A673 (cell line): ENCODE results near the gene RASSF10. TPM values are rescaled to one million over a fixed set of nuclear protein-coding genes. Genes with fewer than 3 reads are reported as not detected.

ENCODE experiments used
- BruUV-seq: library from RNA; stranded (reverse); fragments of 400-500 nt; replicated peaks from 2 replicates; lab custom pipeline; 2021; lab: Mats Ljungman, UMichigan
- CTCF ChIA-PET: fragments of 300-600 bp; sonication (Branson Sonifier 250); formaldehyde crosslinking; loops from one replicate; lab custom pipeline; 2022; ENCODE audit warnings: antibody characterized with exemption; lab: Charles Lee
- POLR2A ChIA-PET: fragments of 300-600 bp; sonication (Branson Sonifier 250); formaldehyde crosslinking; loops from one replicate; lab custom pipeline; 2022; ENCODE audit warnings: antibody characterized with exemption; ENCODE audit not compliant: low non-redundant PET; lab: Charles Lee
- DNase-seq: peaks from one replicate; pipeline ENCODE4 v3.0.0-alpha.2; 2015; ENCODE audit warnings: low spot score
- H3K27ac ChIP-seq: fragments of 200-600 bp; sonication (generic); 2 replicates; pipeline ENCODE4 v1.5.1; 2016; ENCODE audit warnings: mixed run types, low read depth, mild to moderate bottlenecking, mixed read lengths, antibody characterized with exemption, low read length; ENCODE audit not compliant: poor library complexity, severe bottlenecking
- H3K27me3 ChIP-seq: fragments of 200-600 bp; sonication (generic); replicated peaks from 2 replicates; pipeline ENCODE4 v1.6.1; 2017; ENCODE audit warnings: mixed run types, low read depth, mild to moderate bottlenecking, mixed read lengths, antibody characterized with exemption, low read length; ENCODE audit not compliant: insufficient read depth, poor library complexity
- H3K36me3 ChIP-seq: fragments of 200-600 bp; sonication (generic); 2 replicates; pipeline ENCODE4 v1.6.1; 2016; ENCODE audit warnings: mixed run types, mild to moderate bottlenecking, mixed read lengths, antibody characterized with exemption, low read length; ENCODE audit not compliant: insufficient read depth, poor library complexity, severe bottlenecking
- H3K4me1 ChIP-seq: fragments of 200-600 bp; sonication (generic); 2 replicates; pipeline ENCODE4 v1.6.1; 2017; ENCODE audit warnings: mixed run types, mild to moderate bottlenecking, mixed read lengths, antibody characterized with exemption, low read length; ENCODE audit not compliant: insufficient read depth, poor library complexity, severe bottlenecking
- H3K4me3 ChIP-seq: fragments of 200-600 bp; sonication (generic); 2 replicates; pipeline ENCODE4 v1.5.1; 2016; ENCODE audit warnings: low read depth, mixed run types, mild to moderate bottlenecking, mixed read lengths, low read length; ENCODE audit not compliant: poor library complexity, severe bottlenecking
- H3K9me3 ChIP-seq: fragments of 200-600 bp; sonication (generic); 2 replicates; pipeline ENCODE4 v1.6.1; 2016; ENCODE audit warnings: mixed run types, low read depth, mild to moderate bottlenecking, mixed read lengths, antibody characterized with exemption, low read length; ENCODE audit not compliant: poor library complexity, severe bottlenecking
- CTCF ChIP-seq: fragments of 300-800, 200-600 bp; sonication (generic); conservative IDR thresholded peaks from 2 replicates; pipeline ENCODE4 v1.5.1; 2017; ENCODE audit warnings: low read depth, mild to moderate bottlenecking, antibody characterized with exemption, low read length, moderate library complexity, mixed read lengths
- EZH2 ChIP-seq: fragments of 200-600 bp; sonication (generic); IDR thresholded peaks from 2 replicates; pipeline ENCODE4 v1.6.1; 2017; ENCODE audit warnings: borderline replicate concordance, low read depth, mild to moderate bottlenecking, mixed read lengths, antibody characterized with exemption, low read length; ENCODE audit not compliant: poor library complexity, severe bottlenecking
- intact Hi-C: fragments of 100-400 bp; cut with micrococcal nuclease; formaldehyde crosslinking; loops from one replicate; pipeline ENCODE4 v1.10.0; 2022; ENCODE audit not compliant: unreplicated experiment
- total RNA-seq: library from RNA; stranded (reverse); gene quantifications from 2 replicates; pipeline ENCODE4 v1.2.3, GENCODE V29; 2021

RASSF10 gene
- total RNA-seq, 1 experiment from 2014 or later, result 0.15 TPM

GRCh38 chr11:12971955-12972354 lies 37.2 kb upstream of the RASSF10 start:
- no peaks in the 10 kb centered on the region for H3K9me3 ChIP-seq

GRCh38 chr11:12973528-12974181 lies 35.5 kb upstream of the RASSF10 start:
- no peak for DNase-seq
- ChIA-PET CTCF (no interaction called here), POLR2A (interaction anchor here (0.6 to 0.7 kb wide), 2 partner anchors 90 to 275 kb away, joined by 3 to 10 read pairs; no protein-coding TSS in a partner anchor)
- no peak for TF ChIP-seq CTCF
- TF ChIP-seq EZH2, result no peak
- Histone ChIP-seq H3K27ac (no peak overlapping the region), H3K4me1 (no peaks in the 10 kb centered on the region), H3K4me3 (no peak overlapping the region), H3K9me3 (no peaks in the 10 kb centered on the region), H3K27me3 (no peaks in the 10 kb centered on the region), H3K36me3 (no peaks in the 10 kb centered on the region)
- no TSS peak for BruUV-seq
- intact Hi-C loops, result no loop called here

More at GRCh38 chr11:12971955-12972354, 37.2 kb upstream of the RASSF10 start:
- no peak for DNase-seq
- BruUV-seq, result no TSS peak
- Histone ChIP-seq H3K27me3 (no peaks in the 10 kb centered on the region), H3K4me1 (no peaks in the 10 kb centered on the region), H3K27ac (no peak overlapping the region), H3K36me3 (no peaks in the 10 kb centered on the region), H3K4me3 (no peak overlapping the region)
- POLR2A ChIA-PET, result no interaction called here
- intact Hi-C loops, result no loop called here
- CTCF ChIA-PET, result interaction anchor here (0.7 kb wide), 1 partner anchor 9 kb away, joined by 4 read pairs; no protein-coding TSS in a partner anchor
- TF ChIP-seq CTCF (no peak), EZH2 (no peak)

GRCh38 chr11:12975195-12975594 lies 33.9 kb upstream of the RASSF10 start:
- intact Hi-C loops, result no loop called here
- H3K27ac ChIP-seq, result no peak overlapping the region
- TF ChIP-seq EZH2 (no peak), CTCF (no peak)
- no peaks in the 10 kb centered on the region for H3K4me1 ChIP-seq
- no TSS peak for BruUV-seq
- ChIA-PET CTCF (no interaction called here), POLR2A (no interaction called here)
- no peak overlapping the region for H3K4me3 ChIP-seq
- no peaks in the 10 kb centered on the region for H3K27me3 ChIP-seq
- H3K36me3 ChIP-seq, result no peaks in the 10 kb centered on the region
- DNase-seq, result no peak
- H3K9me3 ChIP-seq, result no peaks in the 10 kb centered on the region
